HepG2 (cell line): ENCODE data around the gene SFT2D2. TPM values are rescaled to one million over a fixed set of nuclear protein-coding genes. Genes with fewer than 3 reads are reported as not detected.

Source experiments
- ATAC-seq: fragments of 200-7000 bp; cut with Tn5 transposase; 3 replicates; pipeline ENCODE4 v1.9.1; 2020; ENCODE audit warnings: mild to moderate bottlenecking, moderate library complexity
- BruUV-seq: library from RNA; stranded (reverse); fragments of 400-500 nt; replicated peaks from 2 replicates; lab custom pipeline; 2021; lab: Mats Ljungman, UMichigan
- CTCF ChIA-PET: fragments of 300-600 bp; formaldehyde crosslinking; extraction: SDS; loops from one replicate; lab custom pipeline; 2021; ENCODE audit warnings: low total read pairs, inconsistent platforms, low intra/inter-chr PET ratio; lab: Yijun Ruan, JAX
- POLR2A ChIA-PET: fragments of 350-600 bp; sonication (Branson Sonifier 250); formaldehyde crosslinking; loops from one replicate; lab custom pipeline; 2020; ENCODE audit warnings: antibody characterized with exemption, inconsistent platforms; lab: Yijun Ruan, JAX
- DNase-seq: peaks from one replicate; pipeline ENCODE4 v3.0.0-alpha.2; 2015; ENCODE audit warnings: low spot score
- FAIRE-seq: peaks from 3 replicates; lab custom pipeline; 2011; peaks lifted over from hg19 to GRCh38; lab: Jason Lieb, UNC
- H2AFZ ChIP-seq: one replicate; pipeline ENCODE4 v1.6.1; 2011; ENCODE audit warnings: low read length, inconsistent platforms
- H3K27ac ChIP-seq: fragments of 300-600 bp; 3 replicates; pipeline ENCODE4 v1.8.0; 2011; ENCODE audit warnings: mixed run types, mild to moderate bottlenecking, mixed read lengths, low read length, inconsistent platforms; ENCODE audit not compliant: insufficient read depth; ENCODE audit errors: extremely low read length
- H3K27me3 ChIP-seq, 2 experiments: fragments of 200-600 bp in 1 of 2; 2 replicates in 1 of 2; 3 replicates in 1 of 2; pipeline versions ENCODE4 v1.6.0 to v1.8.0; 2011; ENCODE audit warnings: low read length in 2 of 2, mild to moderate bottlenecking in 2 of 2, moderate library complexity in 2 of 2, inconsistent platforms in 1 of 2; ENCODE audit not compliant: insufficient read depth in 2 of 2, control insufficient read depth in 1 of 2
- H3K36me3 ChIP-seq, 2 experiments: fragments of 200-600 bp in 1 of 2; replicated peaks in 1 of 2; 2 replicates in 1 of 2; 3 replicates in 1 of 2; pipeline versions ENCODE4 v1.5.1 to v1.8.0; 2011; ENCODE audit warnings: low read length in 2 of 2, inconsistent platforms in 1 of 2; ENCODE audit not compliant: insufficient read depth in 2 of 2, control insufficient read depth in 1 of 2
- H3K4me1 ChIP-seq: 2 replicates; pipeline ENCODE4 v1.5.1; 2012; ENCODE audit warnings: low read length, inconsistent platforms; ENCODE audit not compliant: insufficient read depth
- H3K4me2 ChIP-seq: 2 replicates; pipeline ENCODE4 v1.6.0; 2011; ENCODE audit warnings: low read depth, low read length, inconsistent platforms
- H3K4me3 ChIP-seq, 3 experiments: fragments of 200-600 bp in 1 of 3; sonication (generic), shearing (Covaris generic) in 1 of 3; replicated peaks in 1 of 3; 2 replicates each; pipeline ENCODE4 v1.5.1; 2011 to 2016; ENCODE audit warnings: low read length in 3 of 3, inconsistent platforms in 2 of 3, low read depth in 2 of 3, mild to moderate bottlenecking in 2 of 3, control low read depth in 1 of 3, mixed read lengths in 1 of 3; ENCODE audit not compliant: insufficient read depth in 1 of 3
- H3K79me2 ChIP-seq: one replicate; pipeline ENCODE4 v1.6.1; 2011; ENCODE audit warnings: low read length, inconsistent platforms; ENCODE audit not compliant: insufficient read depth
- H3K9ac ChIP-seq: 2 replicates; pipeline ENCODE4 v1.6.0; 2011; ENCODE audit warnings: mild to moderate bottlenecking, low read depth, low read length, inconsistent platforms; ENCODE audit not compliant: insufficient read depth
- H3K9me3 ChIP-seq: 2 replicates; pipeline ENCODE4 v1.5.1; 2012; ENCODE audit warnings: mild to moderate bottlenecking, low read length
- H4K20me1 ChIP-seq: 2 replicates; pipeline ENCODE4 v1.6.0; 2011; ENCODE audit warnings: inconsistent platforms, mild to moderate bottlenecking, low read length, moderate library complexity; ENCODE audit not compliant: insufficient read depth
- CREM ChIP-seq, 2 experiments: sonication (generic) in 1 of 2; formaldehyde crosslinking in 1 of 2; IDR thresholded peaks; 2 replicates each; pipeline versions ENCODE4 v1.4.0 to v1.6.1; 2016 to 2020; ENCODE audit warnings: antibody characterized with exemption in 1 of 2, mild to moderate bottlenecking in 1 of 2, missing genetic modification reagents in 1 of 2
- FOXJ3 ChIP-seq: sonication (generic); formaldehyde crosslinking; IDR thresholded peaks from 2 replicates; pipeline ENCODE4 v1.4.0; 2020; ENCODE audit warnings: missing genetic modification reagents, mild to moderate bottlenecking, borderline replicate concordance
- MATR3 ChIP-seq: sonication (generic); formaldehyde crosslinking; IDR thresholded peaks from 2 replicates; pipeline ENCODE4 v1.4.0; 2020; ENCODE audit warnings: missing genetic modification reagents
- RFX1 ChIP-seq: fragments of 450-650 bp; IDR thresholded peaks from 2 replicates; pipeline ENCODE4 v1.6.1; 2017
- THYN1 ChIP-seq: sonication (generic); formaldehyde crosslinking; IDR thresholded peaks from 2 replicates; pipeline ENCODE4 v1.8.1; 2023; ENCODE audit warnings: low read depth, mild to moderate bottlenecking, moderate library complexity, missing genetic modification reagents, borderline replicate concordance
- TRIM24 ChIP-seq: sonication (generic); formaldehyde crosslinking; IDR thresholded peaks from 2 replicates; pipeline ENCODE4 v1.8.0; 2022; ENCODE audit warnings: mild to moderate bottlenecking, missing genetic modification reagents
- ZBTB8A ChIP-seq: sonication (generic); formaldehyde crosslinking; IDR thresholded peaks from 2 replicates; pipeline ENCODE4 v1.4.0; 2020; ENCODE audit warnings: mild to moderate bottlenecking, low read depth, missing genetic modification reagents, borderline replicate concordance
- ZNF703 ChIP-seq: sonication (generic); formaldehyde crosslinking; IDR thresholded peaks from 2 replicates; pipeline ENCODE4 v1.5.1; 2020; ENCODE audit warnings: missing genetic modification reagents, mild to moderate bottlenecking, moderate library complexity, borderline replicate concordance
- ZNF746 ChIP-seq: sonication (generic); formaldehyde crosslinking; IDR thresholded peaks from 2 replicates; pipeline ENCODE4 v1.8.0; 2022; ENCODE audit warnings: mild to moderate bottlenecking, missing genetic modification reagents
- ZNF780A ChIP-seq: sonication (generic); formaldehyde crosslinking; IDR thresholded peaks from 2 replicates; pipeline ENCODE4 v1.8.0; 2022; ENCODE audit warnings: mild to moderate bottlenecking, missing genetic modification reagents, moderate library complexity
- ZSCAN21 ChIP-seq: sonication (generic); formaldehyde crosslinking; IDR thresholded peaks from 2 replicates; pipeline ENCODE4 v1.8.0; 2022; ENCODE audit warnings: mild to moderate bottlenecking, missing genetic modification reagents, moderate library complexity, borderline replicate concordance
- WGBS: methylation state at CpG from one replicate; pipeline ENCODE4 v1.1.6; 2017; ENCODE audit warnings: low lambda C conversion rate; 5-methylcytosine and 5-hydroxymethylcytosine counted together
- in situ Hi-C: cut with HindIII; loops from 2 replicates; pipeline ENCODE4 v1.10.0; 2017; ENCODE audit warnings: low pct_unique_long_range_greater_than_20kb; ENCODE audit not compliant: extremely low pct_ligation_motif_present
- intact Hi-C: fragments of 100-400 bp; cut with micrococcal nuclease; formaldehyde crosslinking; loops from one replicate; pipeline ENCODE4 v1.10.0; 2022; ENCODE audit not compliant: unreplicated experiment
- polyA plus RNA-seq, 8 experiments: library from polyadenylated mRNA; depleted of rRNA in 3 of 8; stranded (reverse) in 7 of 8; unstranded in 1 of 8; fragments of >200 nt; fragmentation: Illumina TruSeq in 4 of 8; extraction: Trizol in 4 of 8; gene quantifications; 2 replicates each; pipeline versions ENCODE4 v1.2.1 to v1.2.3, GENCODE V29; 2011 to 2016; ENCODE audit warnings: low read depth in 4 of 8, missing spikeins in 1 of 8, mixed read lengths in 1 of 8; ENCODE audit not compliant: insufficient read depth in 1 of 8
- total RNA-seq, 5 experiments: library from RNA; depleted of rRNA; stranded (reverse); fragments of >200 nt; fragmentation: Illumina TruSeq; extraction: Trizol; gene quantifications; 2 replicates each; pipeline ENCODE4 v1.2.3, GENCODE V29; 2016; ENCODE audit warnings: low read depth in 1 of 5
- TF ChIP-seq, protein P1 (sequence below): sonication (generic); formaldehyde crosslinking; IDR thresholded peaks from 2 replicates; pipeline ENCODE4 v1.5.1; 2020; ENCODE audit warnings: mild to moderate bottlenecking, missing genetic modification reagents, borderline replicate concordance
- TF ChIP-seq, protein P2 (sequence below): sonication (generic); formaldehyde crosslinking; conservative IDR thresholded peaks from 2 replicates; pipeline ENCODE4 v1.4.0; 2020; ENCODE audit warnings: mild to moderate bottlenecking, missing genetic modification reagents, moderate library complexity

Gene SFT2D2
- total and polyA plus RNA-seq, 2 of the 13 experiments (the other 11 are each of a cell fraction or from before 2014, with no cell fraction given), result 10.0 to 28.8 TPM

GRCh38 chr1:168213349-168213748, 12.5 kb upstream of the SFT2D2 start:
- Histone ChIP-seq H2AFZ (no peak overlapping the region), H3K27me3 (no peaks in the 10 kb centered on the region), H3K27ac (no peak overlapping the region), H3K36me3 (no peaks in the 10 kb centered on the region), H3K9me3 (no peaks in the 10 kb centered on the region), H3K9ac (no peak overlapping the region), H4K20me1 (no peaks in the 10 kb centered on the region), H3K79me2 (no peaks in the 10 kb centered on the region), H3K4me3 (no peak overlapping the region), H3K4me2 (no peak overlapping the region), H3K4me1 (peaks cover 17% of the 10 kb centered on the region)
- in situ Hi-C loops (no loop called here), intact Hi-C loops (no loop called here)
- CTCF ChIA-PET, result no interaction called here
- BruUV-seq, result no TSS peak
- POLR2A ChIA-PET, result no interaction called here
- TF ChIP-seq THYN1 (CRISPR knock-in tag) (no peak), ZNF780A (CRISPR knock-in tag) (no peak), ZSCAN21 (CRISPR knock-in tag) (no peak), ZNF703 (CRISPR knock-in tag) (no peak), MATR3 (CRISPR knock-in tag) (no peak), FOXJ3 (no peak), TRIM24 (CRISPR knock-in tag) (no peak), ZNF746 (CRISPR knock-in tag) (no peak), ZBTB8A (CRISPR knock-in tag) (no peak), RFX1 (no peak), CREM (IDR thresholded peaks at IDR 0.05) (no peak), CREM (CRISPR knock-in tag; IDR thresholded peaks at IDR 0.05) (no peak)
- TF ChIP-seq, protein P1, sequence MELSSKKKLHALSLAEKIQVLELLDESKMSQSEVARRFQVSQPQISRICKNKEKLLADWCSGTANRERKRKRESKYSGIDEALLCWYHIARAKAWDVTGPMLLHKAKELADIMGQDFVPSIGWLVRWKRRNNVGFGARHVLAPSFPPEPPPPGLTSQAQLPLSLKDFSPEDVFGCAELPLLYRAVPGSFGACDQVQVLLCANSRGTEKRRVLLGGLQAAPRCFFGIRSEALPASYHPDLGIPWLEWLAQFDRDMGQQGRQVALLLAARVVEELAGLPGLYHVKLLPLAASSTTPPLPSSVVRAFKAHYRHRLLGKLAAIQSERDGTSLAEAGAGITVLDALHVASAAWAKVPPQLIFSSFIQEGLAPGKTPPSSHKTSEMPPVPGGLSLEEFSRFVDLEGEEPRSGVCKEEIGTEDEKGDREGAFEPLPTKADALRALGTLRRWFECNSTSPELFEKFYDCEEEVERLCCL (CRISPR knock-in tag), result no peak
- TF ChIP-seq, protein P2, sequence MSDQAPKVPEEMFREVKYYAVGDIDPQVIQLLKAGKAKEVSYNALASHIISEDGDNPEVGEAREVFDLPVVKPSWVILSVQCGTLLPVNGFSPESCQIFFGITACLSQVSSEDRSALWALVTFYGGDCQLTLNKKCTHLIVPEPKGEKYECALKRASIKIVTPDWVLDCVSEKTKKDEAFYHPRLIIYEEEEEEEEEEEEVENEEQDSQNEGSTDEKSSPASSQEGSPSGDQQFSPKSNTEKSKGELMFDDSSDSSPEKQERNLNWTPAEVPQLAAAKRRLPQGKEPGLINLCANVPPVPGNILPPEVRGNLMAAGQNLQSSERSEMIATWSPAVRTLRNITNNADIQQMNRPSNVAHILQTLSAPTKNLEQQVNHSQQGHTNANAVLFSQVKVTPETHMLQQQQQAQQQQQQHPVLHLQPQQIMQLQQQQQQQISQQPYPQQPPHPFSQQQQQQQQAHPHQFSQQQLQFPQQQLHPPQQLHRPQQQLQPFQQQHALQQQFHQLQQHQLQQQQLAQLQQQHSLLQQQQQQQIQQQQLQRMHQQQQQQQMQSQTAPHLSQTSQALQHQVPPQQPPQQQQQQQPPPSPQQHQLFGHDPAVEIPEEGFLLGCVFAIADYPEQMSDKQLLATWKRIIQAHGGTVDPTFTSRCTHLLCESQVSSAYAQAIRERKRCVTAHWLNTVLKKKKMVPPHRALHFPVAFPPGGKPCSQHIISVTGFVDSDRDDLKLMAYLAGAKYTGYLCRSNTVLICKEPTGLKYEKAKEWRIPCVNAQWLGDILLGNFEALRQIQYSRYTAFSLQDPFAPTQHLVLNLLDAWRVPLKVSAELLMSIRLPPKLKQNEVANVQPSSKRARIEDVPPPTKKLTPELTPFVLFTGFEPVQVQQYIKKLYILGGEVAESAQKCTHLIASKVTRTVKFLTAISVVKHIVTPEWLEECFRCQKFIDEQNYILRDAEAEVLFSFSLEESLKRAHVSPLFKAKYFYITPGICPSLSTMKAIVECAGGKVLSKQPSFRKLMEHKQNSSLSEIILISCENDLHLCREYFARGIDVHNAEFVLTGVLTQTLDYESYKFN, result no peak
- 63% methylated on average over 2 of the region's 2 CpGs for WGBS
- ATAC-seq (no peak), FAIRE-seq (no peak), DNase-seq (no peak)
